PFSK-1 (cell line): ENCODE results near the gene PIK3R1.

Experiments
- FOXP2 ChIP-seq: optimal IDR thresholded peaks from 2 replicates; pipeline ENCODE3; 2011; ENCODE audit warnings: borderline replicate concordance, control low read depth, inconsistent platforms; ENCODE audit not compliant: insufficient read depth; ENCODE audit errors: extremely low read length, extremely low read depth
- POLR2AphosphoS5 ChIP-seq: IDR thresholded peaks from 2 replicates; pipeline ENCODE4 v1.6.1; 2012; ENCODE audit warnings: low read depth, mild to moderate bottlenecking, control low read depth, low read length, moderate library complexity
- SIN3A ChIP-seq: IDR thresholded peaks from 2 replicates; pipeline ENCODE4 v1.6.1; 2012; ENCODE audit warnings: mild to moderate bottlenecking, low read length, moderate library complexity, borderline replicate concordance; ENCODE audit not compliant: insufficient read depth
- TAF1 ChIP-seq: IDR thresholded peaks from 2 replicates; pipeline ENCODE4 v1.6.1; 2012; ENCODE audit warnings: low read length, control low read depth, borderline replicate concordance; ENCODE audit not compliant: insufficient read depth
- TF ChIP-seq, protein P1 (sequence below), 2 experiments: IDR thresholded peaks; 2 replicates each; pipeline versions ENCODE4 v1.6.1 to v1.8.0; 2011 to 2012; ENCODE audit warnings: low read depth in 2 of 2, low read length in 2 of 2, control low read depth in 1 of 2, inconsistent platforms in 1 of 2, mild to moderate bottlenecking in 1 of 2, moderate library complexity in 1 of 2; ENCODE audit not compliant: insufficient read depth in 1 of 2

Gene PIK3R1

DNA sequence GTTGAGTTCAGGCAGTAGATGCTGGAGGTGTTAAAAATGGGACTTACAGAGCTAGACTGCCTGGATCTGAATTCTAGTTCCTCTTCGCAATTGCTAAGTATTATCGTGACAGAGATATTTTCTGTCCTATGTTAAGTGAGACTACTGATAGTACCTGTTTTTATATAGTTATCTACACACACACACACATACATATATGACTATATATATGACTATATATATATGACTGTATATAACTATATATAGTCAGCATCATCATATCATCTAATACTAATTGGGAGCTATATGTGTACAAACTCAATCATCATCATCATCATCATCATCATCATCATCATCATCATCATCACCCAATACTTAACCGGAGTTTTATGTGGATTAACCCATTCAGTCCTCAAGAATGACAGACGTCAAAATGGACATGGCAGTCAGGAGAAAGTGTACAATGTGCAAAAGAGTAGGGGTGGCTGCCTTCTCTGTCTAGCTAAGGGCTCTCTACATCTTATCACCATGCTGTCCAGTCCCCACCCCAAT is 7.3 kb downstream of the PIK3R1 start:
- TF ChIP-seq POLR2AphosphoS5 (no peak), SIN3A (no peak), FOXP2 (no peak), TAF1 (no peak)
- TF ChIP-seq, protein P1, sequence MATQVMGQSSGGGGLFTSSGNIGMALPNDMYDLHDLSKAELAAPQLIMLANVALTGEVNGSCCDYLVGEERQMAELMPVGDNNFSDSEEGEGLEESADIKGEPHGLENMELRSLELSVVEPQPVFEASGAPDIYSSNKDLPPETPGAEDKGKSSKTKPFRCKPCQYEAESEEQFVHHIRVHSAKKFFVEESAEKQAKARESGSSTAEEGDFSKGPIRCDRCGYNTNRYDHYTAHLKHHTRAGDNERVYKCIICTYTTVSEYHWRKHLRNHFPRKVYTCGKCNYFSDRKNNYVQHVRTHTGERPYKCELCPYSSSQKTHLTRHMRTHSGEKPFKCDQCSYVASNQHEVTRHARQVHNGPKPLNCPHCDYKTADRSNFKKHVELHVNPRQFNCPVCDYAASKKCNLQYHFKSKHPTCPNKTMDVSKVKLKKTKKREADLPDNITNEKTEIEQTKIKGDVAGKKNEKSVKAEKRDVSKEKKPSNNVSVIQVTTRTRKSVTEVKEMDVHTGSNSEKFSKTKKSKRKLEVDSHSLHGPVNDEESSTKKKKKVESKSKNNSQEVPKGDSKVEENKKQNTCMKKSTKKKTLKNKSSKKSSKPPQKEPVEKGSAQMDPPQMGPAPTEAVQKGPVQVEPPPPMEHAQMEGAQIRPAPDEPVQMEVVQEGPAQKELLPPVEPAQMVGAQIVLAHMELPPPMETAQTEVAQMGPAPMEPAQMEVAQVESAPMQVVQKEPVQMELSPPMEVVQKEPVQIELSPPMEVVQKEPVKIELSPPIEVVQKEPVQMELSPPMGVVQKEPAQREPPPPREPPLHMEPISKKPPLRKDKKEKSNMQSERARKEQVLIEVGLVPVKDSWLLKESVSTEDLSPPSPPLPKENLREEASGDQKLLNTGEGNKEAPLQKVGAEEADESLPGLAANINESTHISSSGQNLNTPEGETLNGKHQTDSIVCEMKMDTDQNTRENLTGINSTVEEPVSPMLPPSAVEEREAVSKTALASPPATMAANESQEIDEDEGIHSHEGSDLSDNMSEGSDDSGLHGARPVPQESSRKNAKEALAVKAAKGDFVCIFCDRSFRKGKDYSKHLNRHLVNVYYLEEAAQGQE (IDR thresholded peaks at IDR 0.05; ENCODE audit: insufficient read depth in 1 of 2, low read depth in 2 of 2, low read length in 2 of 2) = no peak

DNA sequence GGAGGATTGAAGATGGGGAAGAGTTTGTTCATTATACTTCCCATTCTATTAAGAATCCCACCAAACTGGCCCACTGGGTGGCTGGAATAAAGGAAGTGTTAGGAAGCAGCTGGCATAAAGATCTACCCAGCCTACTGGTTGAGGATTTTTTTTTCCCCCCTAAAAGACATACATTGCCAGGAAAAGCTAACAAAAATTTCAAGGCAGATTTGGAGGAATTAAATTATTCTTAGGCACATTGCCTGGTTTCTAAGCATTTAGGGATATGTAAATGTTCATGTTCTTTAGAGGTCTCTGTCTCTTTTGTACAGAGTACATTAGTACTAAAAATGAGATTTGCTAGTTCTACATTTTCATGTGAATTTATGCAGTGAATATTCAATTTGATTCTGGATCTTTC is 8.3 kb downstream of the PIK3R1 start:
- TF ChIP-seq TAF1 (no peak), FOXP2 (no peak), SIN3A (no peak), POLR2AphosphoS5 (no peak)
- TF ChIP-seq, protein P1 (IDR thresholded peaks at IDR 0.05; ENCODE audit: insufficient read depth in 1 of 2, low read depth in 2 of 2, low read length in 2 of 2) = no peak

DNA sequence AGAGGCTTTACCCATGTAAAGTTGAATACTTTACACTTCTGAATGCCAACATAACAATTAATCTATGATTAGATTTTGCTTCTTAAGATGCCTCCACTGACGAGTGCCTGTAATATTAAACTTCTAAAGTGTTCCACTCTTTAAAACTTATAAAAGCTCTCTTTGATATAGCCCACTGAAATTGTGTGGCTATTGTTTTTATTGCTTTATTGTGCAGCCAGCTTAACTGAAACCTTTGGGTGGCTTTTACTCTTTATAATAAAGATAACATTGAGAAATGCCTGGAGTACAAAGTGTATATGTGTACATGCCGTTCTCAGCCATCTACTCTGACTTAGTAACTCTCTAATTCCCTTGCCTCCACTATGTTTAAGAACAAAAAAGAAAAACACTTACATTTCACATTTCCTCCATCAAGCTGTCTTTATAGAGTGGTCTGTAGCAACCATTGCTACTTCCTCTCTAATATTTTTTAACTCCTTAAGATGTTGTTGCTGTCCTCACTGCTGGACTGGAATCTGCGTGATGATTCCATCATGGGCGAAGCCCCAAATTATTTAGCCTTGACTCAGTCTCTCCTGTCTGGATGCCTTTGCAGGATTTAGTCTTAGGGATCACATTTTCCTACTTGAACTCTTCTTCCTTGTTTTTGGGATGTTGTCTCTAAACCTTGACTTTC is 9.1 kb downstream of the PIK3R1 start:
- TF ChIP-seq POLR2AphosphoS5 (no peak), TAF1 (no peak), FOXP2 (no peak), SIN3A (no peak)
- TF ChIP-seq, protein P1 (IDR thresholded peaks at IDR 0.05; ENCODE audit: insufficient read depth in 1 of 2, low read depth in 2 of 2, low read length in 2 of 2) = no peak

DNA sequence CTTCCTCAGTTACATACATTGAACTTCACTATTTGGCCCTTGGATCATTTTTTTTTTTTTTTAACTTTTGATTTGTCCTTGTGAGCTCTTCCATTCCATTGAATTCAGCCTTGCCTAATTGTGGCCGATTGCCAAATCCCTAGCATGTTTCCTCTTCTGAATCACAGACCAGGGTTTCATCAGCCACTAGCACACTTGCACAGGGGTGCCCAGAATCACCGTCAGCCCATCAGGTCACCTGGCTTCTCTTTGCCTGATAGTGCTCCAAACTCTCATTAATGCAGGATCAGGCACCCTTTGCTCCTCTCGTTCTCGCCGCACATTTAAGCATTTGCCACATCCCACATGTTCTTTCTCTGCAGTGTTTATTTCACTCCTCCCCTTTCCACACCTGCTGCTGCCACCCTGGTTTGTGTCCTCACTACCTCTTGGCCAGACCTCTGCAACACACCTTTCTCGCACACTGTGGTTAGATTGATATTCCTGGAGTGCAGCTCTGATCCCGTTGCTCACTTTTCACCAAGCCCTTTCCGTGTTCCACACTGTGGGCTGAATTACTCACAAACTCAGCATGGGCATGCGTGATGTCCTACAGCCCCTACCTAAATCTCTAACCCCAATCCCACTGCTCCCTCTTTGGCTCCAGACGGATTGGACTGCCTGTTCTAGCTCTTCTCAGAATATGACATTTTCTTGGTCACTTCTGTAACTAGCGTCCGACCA is 9.8 kb downstream of the PIK3R1 start:
- TF ChIP-seq FOXP2 (peak; percentile 36), SIN3A (no peak), POLR2AphosphoS5 (no peak)
- TF ChIP-seq, protein P1 (IDR thresholded peaks at IDR 0.05; ENCODE audit: insufficient read depth in 1 of 2, low read depth in 2 of 2, low read length in 2 of 2) = no peak
